ENCODE measurements around the gene GUCA1A.

- TF ChIP-seq EZH2 (IDR thresholded peaks at IDR 0.05; ENCODE audit: borderline replicate concordance, low read length) (no peak), CTCF (conservative IDR thresholded peaks at IDR 0.05 in 1 of 2, IDR thresholded peaks at IDR 0.05 in 1 of 2; ENCODE audit: extremely low read depth in 1 of 2, insufficient read depth in 1 of 2, low read depth in 1 of 2, low read length in 2 of 2) (no peak)
Observed at GRCh38 chr6:42158011-42158410, 15.2 kb upstream of the GUCA1A start.
